ENCODE results near the gene LRFN5. TPM values are rescaled to one million over a fixed set of nuclear protein-coding genes. Genes with fewer than 3 reads are reported as not detected.

Gene LRFN5
- total and polyA plus RNA-seq, 2 experiments from 2014 or later = 1.9 to 6.8 TPM

DNA sequence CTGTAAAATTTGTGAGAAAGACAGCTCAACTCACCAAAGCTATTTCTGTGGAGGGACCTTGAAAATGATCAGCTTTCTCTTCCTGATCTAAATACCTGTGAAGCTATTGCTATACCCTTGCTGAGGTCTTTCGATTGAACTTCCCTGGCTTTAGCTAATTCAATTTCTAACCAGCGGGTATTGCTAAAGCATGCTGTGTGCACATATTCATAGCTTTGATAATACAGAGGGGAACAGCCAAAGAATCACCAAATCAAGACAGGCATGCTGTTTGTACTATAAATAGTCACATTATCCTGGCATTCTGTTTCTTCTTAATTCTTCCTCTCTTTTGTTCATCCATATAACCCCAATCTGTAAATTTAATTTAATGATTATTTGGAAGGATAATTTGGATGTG lies 233.0 kb downstream of the LRFN5 start (continued):
- TF ChIP-seq, protein P1, sequence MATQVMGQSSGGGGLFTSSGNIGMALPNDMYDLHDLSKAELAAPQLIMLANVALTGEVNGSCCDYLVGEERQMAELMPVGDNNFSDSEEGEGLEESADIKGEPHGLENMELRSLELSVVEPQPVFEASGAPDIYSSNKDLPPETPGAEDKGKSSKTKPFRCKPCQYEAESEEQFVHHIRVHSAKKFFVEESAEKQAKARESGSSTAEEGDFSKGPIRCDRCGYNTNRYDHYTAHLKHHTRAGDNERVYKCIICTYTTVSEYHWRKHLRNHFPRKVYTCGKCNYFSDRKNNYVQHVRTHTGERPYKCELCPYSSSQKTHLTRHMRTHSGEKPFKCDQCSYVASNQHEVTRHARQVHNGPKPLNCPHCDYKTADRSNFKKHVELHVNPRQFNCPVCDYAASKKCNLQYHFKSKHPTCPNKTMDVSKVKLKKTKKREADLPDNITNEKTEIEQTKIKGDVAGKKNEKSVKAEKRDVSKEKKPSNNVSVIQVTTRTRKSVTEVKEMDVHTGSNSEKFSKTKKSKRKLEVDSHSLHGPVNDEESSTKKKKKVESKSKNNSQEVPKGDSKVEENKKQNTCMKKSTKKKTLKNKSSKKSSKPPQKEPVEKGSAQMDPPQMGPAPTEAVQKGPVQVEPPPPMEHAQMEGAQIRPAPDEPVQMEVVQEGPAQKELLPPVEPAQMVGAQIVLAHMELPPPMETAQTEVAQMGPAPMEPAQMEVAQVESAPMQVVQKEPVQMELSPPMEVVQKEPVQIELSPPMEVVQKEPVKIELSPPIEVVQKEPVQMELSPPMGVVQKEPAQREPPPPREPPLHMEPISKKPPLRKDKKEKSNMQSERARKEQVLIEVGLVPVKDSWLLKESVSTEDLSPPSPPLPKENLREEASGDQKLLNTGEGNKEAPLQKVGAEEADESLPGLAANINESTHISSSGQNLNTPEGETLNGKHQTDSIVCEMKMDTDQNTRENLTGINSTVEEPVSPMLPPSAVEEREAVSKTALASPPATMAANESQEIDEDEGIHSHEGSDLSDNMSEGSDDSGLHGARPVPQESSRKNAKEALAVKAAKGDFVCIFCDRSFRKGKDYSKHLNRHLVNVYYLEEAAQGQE (IDR thresholded peaks at IDR 0.05; ENCODE audit: unreplicated experiment) = no peak
- TF ChIP-seq, protein P2, sequence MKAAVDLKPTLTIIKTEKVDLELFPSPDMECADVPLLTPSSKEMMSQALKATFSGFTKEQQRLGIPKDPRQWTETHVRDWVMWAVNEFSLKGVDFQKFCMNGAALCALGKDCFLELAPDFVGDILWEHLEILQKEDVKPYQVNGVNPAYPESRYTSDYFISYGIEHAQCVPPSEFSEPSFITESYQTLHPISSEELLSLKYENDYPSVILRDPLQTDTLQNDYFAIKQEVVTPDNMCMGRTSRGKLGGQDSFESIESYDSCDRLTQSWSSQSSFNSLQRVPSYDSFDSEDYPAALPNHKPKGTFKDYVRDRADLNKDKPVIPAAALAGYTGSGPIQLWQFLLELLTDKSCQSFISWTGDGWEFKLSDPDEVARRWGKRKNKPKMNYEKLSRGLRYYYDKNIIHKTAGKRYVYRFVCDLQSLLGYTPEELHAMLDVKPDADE (IDR thresholded peaks at IDR 0.05) = no peak
- no peak for TF ChIP-seq ZNF331 (CRISPR knock-in tag; IDR thresholded peaks at IDR 0.05; ENCODE audit: low read depth)
- TF ChIP-seq STAT1 (IDR thresholded peaks at IDR 0.05; ENCODE audit: unreplicated experiment) = no peak
- TF ChIP-seq EZH2 (IDR thresholded peaks at IDR 0.05; ENCODE audit: low read depth, unreplicated experiment) = no peak
- TF ChIP-seq POLR2AphosphoS5 (IDR thresholded peaks at IDR 0.05; ENCODE audit: low read depth) = no peak
- no peak for TF ChIP-seq CREB1 (CRISPR knock-in tag; IDR thresholded peaks at IDR 0.05; ENCODE audit: low read depth)

DNA sequence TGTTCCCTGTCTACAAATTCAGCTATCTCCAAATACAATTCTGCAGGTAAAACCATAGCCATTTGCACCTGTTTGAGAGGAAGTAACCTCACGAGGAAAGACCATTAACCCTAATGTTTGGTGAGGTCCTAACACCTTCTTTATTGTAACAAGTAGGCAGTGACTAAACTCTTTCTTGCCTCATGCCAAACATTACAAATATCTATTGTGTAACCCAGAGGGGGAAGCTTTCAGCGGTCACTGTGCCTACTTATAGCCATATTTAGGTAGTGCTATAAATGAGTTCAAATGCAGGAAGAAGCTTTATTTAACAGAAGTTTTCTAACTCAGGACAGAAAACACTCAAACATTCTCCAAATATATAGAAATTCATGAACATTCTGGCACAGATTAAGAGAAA lies 252.7 kb downstream of the LRFN5 start:
- H3K79me2 ChIP-seq (replicated peaks; ENCODE audit: insufficient read depth) = no peaks in the 10 kb centered on the region
- H2AFZ ChIP-seq = no peak overlapping the region
- no peaks in the 10 kb centered on the region for H4K20me1 ChIP-seq (replicated peaks; ENCODE audit: insufficient read depth)
- Mint-ChIP-seq H3K9me3 (no peaks in the 10 kb centered on the region; the same call in 2 of the 3 replicates), H3K27me3 (ENCODE audit: insufficient read depth, low read depth, poor library complexity) (no peaks in the 10 kb centered on the region), H3K27ac (no peak overlapping the region), H3K4me3 (no peak overlapping the region), H3K36me3 (ENCODE audit: low read depth) (no peaks in the 10 kb centered on the region), H3K4me1 (no peaks in the 10 kb centered on the region)
- 0 out of 2 replicates have a peak, but pooled peaks cover 3% of the 10 kb centered on the region for H3K9me2 ChIP-seq (ENCODE audit: insufficient read depth)
- no peaks in the 10 kb centered on the region for H3K36me3 ChIP-seq (ENCODE audit: insufficient read depth)
- H3F3A ChIP-seq (replicated peaks; ENCODE audit: low read depth) = no peaks in the 10 kb centered on the region
- H3K4me3 ChIP-seq = no peak overlapping the region
- no peaks in the 10 kb centered on the region for H3K27me3 ChIP-seq (ENCODE audit: insufficient read depth)
- no peak overlapping the region for H3K27ac ChIP-seq (ENCODE audit: low read depth)
- no peak for ATAC-seq
- DNase-seq (ENCODE audit: low spot score) = no peak
- no peaks in the 10 kb centered on the region for H3K4me1 ChIP-seq (ENCODE audit: insufficient read depth)
- H3K4me2 ChIP-seq = no peak overlapping the region
- TF ChIP-seq NANOG (IDR thresholded peaks at IDR 0.05; ENCODE audit: borderline replicate concordance) (no peak), ZNF331 (CRISPR knock-in tag; IDR thresholded peaks at IDR 0.05; ENCODE audit: low read depth) (no peak), EZH2 (IDR thresholded peaks at IDR 0.05; ENCODE audit: low read depth, unreplicated experiment) (no peak), STAT1 (IDR thresholded peaks at IDR 0.05; ENCODE audit: unreplicated experiment) (no peak), EZH2phosphoT487 (IDR thresholded peaks at IDR 0.05; ENCODE audit: unreplicated experiment) (no peak), CREB1 (CRISPR knock-in tag; IDR thresholded peaks at IDR 0.05; ENCODE audit: low read depth) (no peak)
- TF ChIP-seq, protein P2 (IDR thresholded peaks at IDR 0.05) = no peak
- TF ChIP-seq, protein P3, sequence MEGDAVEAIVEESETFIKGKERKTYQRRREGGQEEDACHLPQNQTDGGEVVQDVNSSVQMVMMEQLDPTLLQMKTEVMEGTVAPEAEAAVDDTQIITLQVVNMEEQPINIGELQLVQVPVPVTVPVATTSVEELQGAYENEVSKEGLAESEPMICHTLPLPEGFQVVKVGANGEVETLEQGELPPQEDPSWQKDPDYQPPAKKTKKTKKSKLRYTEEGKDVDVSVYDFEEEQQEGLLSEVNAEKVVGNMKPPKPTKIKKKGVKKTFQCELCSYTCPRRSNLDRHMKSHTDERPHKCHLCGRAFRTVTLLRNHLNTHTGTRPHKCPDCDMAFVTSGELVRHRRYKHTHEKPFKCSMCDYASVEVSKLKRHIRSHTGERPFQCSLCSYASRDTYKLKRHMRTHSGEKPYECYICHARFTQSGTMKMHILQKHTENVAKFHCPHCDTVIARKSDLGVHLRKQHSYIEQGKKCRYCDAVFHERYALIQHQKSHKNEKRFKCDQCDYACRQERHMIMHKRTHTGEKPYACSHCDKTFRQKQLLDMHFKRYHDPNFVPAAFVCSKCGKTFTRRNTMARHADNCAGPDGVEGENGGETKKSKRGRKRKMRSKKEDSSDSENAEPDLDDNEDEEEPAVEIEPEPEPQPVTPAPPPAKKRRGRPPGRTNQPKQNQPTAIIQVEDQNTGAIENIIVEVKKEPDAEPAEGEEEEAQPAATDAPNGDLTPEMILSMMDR (conservative IDR thresholded peaks at IDR 0.05; ENCODE audit: low read depth in 2 of 2) = no peak
- TF ChIP-seq, protein P4, sequence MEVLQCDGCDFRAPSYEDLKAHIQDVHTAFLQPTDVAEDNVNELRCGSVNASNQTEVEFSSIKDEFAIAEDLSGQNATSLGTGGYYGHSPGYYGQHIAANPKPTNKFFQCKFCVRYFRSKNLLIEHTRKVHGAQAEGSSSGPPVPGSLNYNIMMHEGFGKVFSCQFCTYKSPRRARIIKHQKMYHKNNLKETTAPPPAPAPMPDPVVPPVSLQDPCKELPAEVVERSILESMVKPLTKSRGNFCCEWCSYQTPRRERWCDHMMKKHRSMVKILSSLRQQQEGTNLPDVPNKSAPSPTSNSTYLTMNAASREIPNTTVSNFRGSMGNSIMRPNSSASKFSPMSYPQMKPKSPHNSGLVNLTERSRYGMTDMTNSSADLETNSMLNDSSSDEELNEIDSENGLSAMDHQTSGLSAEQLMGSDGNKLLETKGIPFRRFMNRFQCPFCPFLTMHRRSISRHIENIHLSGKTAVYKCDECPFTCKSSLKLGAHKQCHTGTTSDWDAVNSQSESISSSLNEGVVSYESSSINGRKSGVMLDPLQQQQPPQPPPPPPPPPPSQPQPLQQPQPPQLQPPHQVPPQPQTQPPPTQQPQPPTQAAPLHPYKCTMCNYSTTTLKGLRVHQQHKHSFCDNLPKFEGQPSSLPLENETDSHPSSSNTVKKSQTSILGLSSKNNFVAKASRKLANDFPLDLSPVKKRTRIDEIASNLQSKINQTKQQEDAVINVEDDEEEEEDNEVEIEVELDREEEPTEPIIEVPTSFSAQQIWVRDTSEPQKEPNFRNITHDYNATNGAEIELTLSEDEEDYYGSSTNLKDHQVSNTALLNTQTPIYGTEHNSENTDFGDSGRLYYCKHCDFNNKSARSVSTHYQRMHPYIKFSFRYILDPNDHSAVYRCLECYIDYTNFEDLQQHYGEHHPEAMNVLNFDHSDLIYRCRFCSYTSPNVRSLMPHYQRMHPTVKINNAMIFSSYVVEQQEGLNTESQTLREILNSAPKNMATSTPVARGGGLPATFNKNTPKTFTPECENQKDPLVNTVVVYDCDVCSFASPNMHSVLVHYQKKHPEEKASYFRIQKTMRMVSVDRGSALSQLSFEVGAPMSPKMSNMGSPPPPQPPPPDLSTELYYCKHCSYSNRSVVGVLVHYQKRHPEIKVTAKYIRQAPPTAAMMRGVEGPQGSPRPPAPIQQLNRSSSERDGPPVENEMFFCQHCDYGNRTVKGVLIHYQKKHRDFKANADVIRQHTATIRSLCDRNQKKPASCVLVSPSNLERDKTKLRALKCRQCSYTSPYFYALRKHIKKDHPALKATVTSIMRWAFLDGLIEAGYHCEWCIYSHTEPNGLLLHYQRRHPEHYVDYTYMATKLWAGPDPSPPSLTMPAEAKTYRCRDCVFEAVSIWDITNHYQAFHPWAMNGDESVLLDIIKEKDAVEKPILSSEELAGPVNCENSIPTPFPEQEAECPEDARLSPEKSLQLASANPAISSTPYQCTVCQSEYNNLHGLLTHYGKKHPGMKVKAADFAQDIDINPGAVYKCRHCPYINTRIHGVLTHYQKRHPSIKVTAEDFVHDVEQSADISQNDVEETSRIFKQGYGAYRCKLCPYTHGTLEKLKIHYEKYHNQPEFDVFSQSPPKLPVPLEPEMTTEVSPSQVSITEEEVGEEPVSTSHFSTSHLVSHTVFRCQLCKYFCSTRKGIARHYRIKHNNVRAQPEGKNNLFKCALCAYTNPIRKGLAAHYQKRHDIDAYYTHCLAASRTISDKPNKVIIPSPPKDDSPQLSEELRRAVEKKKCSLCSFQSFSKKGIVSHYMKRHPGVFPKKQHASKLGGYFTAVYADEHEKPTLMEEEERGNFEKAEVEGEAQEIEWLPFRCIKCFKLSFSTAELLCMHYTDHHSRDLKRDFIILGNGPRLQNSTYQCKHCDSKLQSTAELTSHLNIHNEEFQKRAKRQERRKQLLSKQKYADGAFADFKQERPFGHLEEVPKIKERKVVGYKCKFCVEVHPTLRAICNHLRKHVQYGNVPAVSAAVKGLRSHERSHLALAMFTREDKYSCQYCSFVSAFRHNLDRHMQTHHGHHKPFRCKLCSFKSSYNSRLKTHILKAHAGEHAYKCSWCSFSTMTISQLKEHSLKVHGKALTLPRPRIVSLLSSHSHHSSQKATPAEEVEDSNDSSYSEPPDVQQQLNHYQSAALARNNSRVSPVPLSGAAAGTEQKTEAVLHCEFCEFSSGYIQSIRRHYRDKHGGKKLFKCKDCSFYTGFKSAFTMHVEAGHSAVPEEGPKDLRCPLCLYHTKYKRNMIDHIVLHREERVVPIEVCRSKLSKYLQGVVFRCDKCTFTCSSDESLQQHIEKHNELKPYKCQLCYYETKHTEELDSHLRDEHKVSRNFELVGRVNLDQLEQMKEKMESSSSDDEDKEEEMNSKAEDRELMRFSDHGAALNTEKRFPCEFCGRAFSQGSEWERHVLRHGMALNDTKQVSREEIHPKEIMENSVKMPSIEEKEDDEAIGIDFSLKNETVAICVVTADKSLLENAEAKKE (CRISPR knock-in tag; IDR thresholded peaks at IDR 0.05) = no peak

All from GM23338 (cell line).